Effector CD8-positive, alpha-beta T cell (primary cell): ENCODE measurements around the gene PEA15.

Experiments
- DNase-seq: peaks from one replicate; lab custom pipeline; 2025; lab: John Stamatoyannopoulos, UW

PEA15 gene

GRCh38 chr1:160239582-160240299 is 34.6 kb downstream of the PEA15 start:
- no peak for DNase-seq

GRCh38 chr1:160243767-160244166 is 38.6 kb downstream of the PEA15 start:
- no peak for DNase-seq

- no peak for DNase-seq
These were observed 39.0 kb downstream of the PEA15 start for GRCh38 chr1:160244209-160244608.

- no peak for DNase-seq
These were observed 40.2 kb downstream of the PEA15 start for GRCh38 chr1:160245434-160245833.

GRCh38 chr1:160247053-160247452 is 41.9 kb downstream of the PEA15 start:
- no peak for DNase-seq

- no peak for DNase-seq
These were observed 45.8 kb downstream of the PEA15 start for GRCh38 chr1:160251011-160251410.

GRCh38 chr1:160251687-160252526 is 46.7 kb downstream of the PEA15 start:
- DNase-seq, result peak; percentile 34

- no peak for DNase-seq
These were observed 50.7 kb downstream of the PEA15 start for GRCh38 chr1:160255781-160256300.

- DNase-seq, result no peak
These were observed 51.3 kb downstream of the PEA15 start for GRCh38 chr1:160256396-160257046.

GRCh38 chr1:160257411-160258015 is 52.3 kb downstream of the PEA15 start:
- no peak for DNase-seq

- DNase-seq, result no peak
These were observed 53.1 kb downstream of the PEA15 start for GRCh38 chr1:160258177-160258798.

- DNase-seq, result no peak
These were observed 55.5 kb downstream of the PEA15 start for GRCh38 chr1:160260406-160261382.

GRCh38 chr1:160261556-160261892 is 56.3 kb downstream of the PEA15 start:
- DNase-seq, result peak; percentile 53

GRCh38 chr1:160261893-160262794 is 57.0 kb downstream of the PEA15 start, which contains the start of gene DCAF8:
Gene DCAF8 (minus strand): TSS chr1:160262549. CDS start chr1:160244008, 18,541 bp downstream.
- DNase-seq, result peak; percentile 97

- no peak for DNase-seq
These were observed 59.7 kb downstream of the PEA15 start for GRCh38 chr1:160264795-160265307.
